GM18873 (cell line): ENCODE results near the gene NOTO.
"Not testable (repeated sequence)": the region's sequence is repeated elsewhere in the genome, so short reads cannot be mapped to it uniquely, and the experiment has no call there.

Source experiments
- ATAC-seq: cut with Tn5 transposase; IDR thresholded peaks from one replicate; pipeline ENCODE4 v1.9.1; 2021; ENCODE audit warnings: mild to moderate bottlenecking, moderate library complexity, moderate number of reproducible peaks; ENCODE audit not compliant: unreplicated experiment, low FRiP score

Gene NOTO

GRCh38 chr2:73197579-73197978 is 4.8 kb upstream of the NOTO start:
- no peak for ATAC-seq

GRCh38 chr2:73200281-73200680 is 2.1 kb upstream of the NOTO start:
- not testable (repeated sequence) for ATAC-seq

DNA sequence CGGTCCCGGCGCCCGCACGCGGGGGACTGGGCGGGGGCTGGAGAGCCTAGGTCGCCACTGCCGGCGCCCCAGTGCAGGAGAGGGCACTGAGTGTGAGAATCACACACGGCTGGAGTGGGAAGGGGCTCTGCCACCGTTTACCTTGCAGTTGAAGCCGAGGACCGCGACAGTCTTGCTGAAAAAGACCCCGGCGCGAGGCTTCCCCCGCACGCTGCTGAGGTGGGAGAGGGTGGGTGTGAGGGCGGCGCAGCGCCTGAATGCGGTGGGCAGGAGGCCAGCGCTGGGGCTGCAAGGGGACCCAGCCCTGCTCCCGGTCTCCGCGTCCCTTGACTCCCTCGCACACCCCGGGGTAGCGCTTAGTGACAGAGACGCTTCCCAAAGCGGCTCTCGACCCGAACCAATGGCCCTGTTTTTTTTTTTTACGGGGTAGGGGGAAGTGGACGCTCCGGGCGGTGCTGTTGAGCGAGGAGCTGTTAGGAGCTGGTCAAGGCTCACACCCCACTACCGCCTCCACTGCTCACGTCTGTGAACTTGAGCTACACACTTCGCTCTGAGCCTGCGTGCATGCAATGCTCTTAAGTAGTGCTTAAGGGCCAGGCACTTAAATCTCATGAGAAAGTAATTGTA is 794 bp downstream of the NOTO start:
- ATAC-seq, result no peak

DNA sequence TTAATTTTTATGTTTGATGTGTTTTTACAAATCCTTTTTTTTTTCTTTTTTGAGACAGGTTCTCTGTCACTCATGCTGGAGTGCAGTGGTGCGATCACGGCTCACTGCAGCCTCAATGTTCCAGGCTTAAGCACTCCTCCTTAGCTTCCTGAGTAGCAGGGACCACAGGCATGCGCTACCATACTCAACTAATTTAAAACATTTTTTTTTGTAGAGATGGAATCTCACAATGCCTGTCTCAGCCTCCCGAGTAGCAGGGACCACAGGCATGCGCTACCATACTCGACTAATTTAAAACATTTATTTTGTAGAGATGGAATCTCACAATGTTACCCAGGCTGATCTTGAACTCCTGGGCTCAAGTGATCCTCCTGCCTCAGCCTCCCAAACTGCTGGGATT is 3.2 kb downstream of the NOTO start:
- no peak for ATAC-seq

- ATAC-seq, result no peak
Observed at GRCh38 chr2:73208258-73208657, 5.9 kb downstream of the NOTO start.

DNA sequence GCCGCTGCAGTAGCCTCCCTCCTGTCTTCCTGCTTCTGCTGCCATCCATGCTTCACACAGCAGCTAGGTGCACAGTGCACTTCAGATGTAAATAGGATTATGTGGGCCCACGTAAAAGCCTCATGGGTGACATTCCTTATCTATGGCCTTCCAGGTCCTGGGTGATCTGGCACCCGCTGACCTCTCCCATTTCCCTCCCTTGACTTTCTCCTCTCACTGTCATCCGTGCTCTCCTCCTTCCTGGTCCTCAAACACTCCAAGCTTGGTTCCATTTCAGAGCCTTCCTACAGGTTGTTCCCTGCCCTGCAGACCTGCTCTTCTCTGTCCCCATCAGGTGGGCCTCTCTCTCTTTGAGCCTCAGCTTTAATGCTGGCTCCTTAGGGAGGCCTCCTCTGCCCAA is 7.6 kb downstream of the NOTO start:
- ATAC-seq, result no peak

DNA sequence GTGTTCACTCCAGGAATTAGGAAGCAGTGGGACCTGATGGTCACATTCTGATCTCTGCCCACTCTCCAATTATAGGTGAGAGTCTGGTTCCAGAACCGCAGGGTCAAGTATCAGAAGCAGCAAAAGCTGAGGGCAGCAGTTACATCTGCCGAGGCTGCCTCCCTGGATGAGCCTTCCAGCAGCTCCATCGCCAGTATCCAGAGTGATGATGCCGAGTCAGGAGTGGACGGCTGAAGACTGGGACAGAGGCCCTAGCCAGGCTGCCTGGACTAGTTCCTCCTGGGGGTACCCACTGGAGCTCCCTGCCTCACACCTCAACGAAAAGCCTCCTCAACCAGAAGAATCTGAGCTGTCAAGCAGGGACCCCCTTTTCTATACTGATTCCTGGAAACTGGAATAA is 8.3 kb downstream of the NOTO start:
- ATAC-seq, result no peak

DNA sequence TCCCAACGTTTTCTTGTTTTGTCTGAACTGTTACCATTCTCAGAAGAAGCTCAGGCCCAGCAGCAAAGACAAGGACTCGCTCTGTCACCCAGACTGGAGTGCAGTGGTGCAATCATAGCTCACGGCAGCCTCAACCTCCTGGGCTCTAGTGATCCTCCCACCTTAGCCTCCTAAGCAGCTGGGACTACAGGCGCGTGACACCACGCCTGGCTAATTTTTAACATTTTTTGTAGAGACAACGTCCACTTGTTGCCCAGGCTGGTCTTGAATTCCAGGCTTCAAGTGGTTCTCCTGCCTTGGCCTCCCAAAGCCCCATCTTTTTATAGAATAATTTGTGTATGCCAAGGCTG is 9.7 kb downstream of the NOTO start:
- ATAC-seq, result no peak

- peak; percentile 59 for ATAC-seq
Observed at GRCh38 chr2:73212448-73213176, 10.2 kb downstream of the NOTO start.

DNA sequence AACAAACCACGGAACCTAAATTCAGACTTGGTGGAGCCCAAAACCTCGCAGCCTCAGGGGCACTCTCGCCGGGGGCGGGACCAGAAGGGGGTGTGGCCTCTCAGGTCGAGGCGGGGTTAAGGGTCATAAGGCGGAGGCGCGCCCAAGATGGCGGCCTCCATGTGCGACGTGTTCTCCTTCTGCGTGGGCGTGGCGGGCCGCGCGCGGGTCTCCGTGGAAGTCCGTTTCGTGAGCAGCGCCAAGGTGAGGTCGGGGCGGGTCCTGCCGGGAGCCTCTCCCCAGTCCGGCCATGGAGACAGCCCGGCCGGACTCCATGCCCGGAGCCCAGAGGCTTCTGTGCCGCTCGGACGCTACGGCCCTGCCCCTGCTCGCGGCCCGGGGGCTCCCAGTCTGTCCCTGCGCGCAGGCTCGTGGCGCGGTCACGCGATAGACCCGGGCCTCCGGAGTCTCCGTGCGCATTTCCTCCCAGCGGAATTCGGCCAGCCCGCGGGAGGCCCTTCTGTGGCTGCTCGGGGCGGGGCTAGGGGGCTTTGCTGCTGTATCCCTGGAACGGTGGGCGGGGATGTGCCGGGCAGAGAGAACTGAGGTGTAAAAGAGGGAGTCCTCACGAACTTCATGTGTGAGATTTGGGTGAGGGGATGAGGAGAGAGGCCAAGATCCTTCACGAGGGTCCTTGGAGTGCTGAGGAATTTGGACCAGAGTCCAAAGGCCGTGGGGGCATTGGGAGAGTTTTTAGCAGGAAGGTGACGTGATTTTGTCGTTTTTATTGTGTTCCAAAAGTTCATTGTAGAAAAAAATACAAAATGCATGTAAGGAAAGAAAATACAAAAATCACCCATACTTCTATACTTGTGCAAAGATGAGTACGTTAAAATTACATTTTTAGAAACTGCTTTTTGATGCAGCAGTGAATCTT is 12.0 kb downstream of the NOTO start, which contains the start of gene SMYD5:
Gene SMYD5 (plus strand): TSS at position 126 of the 916 bp plus-strand sequence. CDS start 22 bp downstream, at position 148.
- ATAC-seq, result peak; percentile 84

DNA sequence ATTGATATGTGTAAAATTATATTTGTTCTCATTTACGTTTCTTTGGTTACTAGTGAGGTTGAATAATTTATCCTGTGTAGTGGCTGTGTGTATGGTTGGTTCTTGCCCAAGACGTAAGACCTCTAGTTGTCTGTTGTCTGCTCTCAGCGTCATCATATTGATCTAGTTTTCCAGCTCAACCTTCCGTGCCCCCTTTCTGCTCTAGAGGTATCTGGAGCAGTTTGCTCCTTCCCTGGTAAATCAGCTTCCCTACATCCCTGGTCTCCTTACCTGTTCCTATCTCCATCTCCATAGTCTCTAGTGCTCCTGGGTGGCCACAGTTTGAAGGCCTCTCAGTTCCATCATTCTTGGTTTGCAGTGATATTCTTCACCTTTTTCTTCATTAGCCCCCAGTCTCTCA is 12.9 kb downstream of the NOTO start:
- no peak for ATAC-seq

DNA sequence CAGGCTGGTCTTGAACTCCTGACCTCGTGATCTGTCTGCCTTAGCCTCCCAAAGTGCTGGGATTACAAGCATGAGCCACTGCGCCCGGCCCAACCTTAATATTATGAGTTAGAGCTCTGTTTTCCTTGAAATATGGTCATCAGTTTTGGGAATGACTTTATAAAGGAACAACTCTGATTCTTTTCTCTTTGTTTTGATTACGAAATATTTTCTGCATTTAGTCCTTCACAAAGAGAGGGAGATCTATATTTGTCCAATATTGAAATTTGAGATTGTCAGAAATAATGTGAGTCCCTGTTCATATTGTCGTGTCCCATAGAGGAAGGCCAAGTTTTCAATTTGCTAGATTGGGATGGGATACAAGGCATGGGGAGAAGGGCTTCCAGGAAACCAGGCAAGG is 14.8 kb downstream of the NOTO start:
- no peak for ATAC-seq

DNA sequence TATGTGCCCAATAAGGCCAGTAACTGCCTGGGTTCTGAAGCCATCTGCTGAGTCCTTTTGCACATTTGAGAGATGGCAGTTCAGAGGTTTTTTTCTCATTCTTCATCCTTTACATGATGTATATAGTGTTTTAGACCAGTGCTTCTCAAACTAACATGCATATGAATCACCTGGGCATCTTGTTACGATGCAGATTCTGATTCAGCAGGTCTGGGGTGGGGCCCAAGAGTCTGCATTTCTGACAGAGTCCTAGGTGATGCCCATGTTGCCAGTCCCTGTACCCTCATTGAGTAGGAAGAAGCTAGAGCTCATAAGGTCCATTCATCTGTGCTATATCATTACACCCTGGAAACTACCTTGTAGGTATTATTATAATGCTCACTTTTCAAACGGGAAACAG is 15.5 kb downstream of the NOTO start:
- ATAC-seq, result no peak

DNA sequence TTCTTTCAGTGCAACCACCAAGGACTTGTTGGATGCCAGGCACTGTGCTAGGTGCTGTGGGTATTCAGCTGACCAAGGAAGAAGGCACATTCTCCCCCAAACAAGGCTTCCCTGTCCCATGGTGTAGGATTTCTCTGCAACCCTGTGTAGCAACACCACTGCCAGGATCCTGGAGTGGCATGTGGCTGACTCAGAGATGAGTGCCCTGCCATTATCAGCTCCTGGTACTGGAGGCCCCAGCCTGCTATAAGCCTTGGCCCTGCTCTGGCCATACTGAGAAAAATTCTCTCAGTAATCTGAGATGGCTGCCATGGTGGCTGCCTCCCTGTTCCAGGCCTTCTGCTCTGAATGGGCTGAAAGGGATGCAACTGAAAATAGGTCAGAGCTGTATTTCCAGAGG is 15.9 kb downstream of the NOTO start:
- no peak for ATAC-seq

DNA sequence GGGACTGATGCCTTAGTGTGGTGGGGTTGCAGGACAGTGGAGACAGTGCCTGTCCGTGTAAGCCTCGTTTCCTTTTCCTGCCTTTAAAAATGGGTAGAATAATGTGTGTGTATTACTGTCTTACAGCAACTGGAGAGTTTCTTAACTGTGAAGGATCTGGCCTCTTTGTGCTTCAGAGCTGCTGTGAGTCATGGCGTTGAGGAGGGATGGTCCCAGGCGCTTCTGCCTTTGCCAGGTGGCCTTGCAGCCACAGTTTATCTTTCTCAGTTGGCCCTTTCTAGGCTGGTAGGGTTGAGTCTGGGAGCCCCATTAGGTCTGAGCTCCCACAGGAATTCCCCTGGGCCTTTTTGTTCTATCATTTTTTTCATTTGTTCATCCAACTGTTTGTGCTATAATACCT is 21.4 kb downstream of the NOTO start:
- ATAC-seq, result no peak

DNA sequence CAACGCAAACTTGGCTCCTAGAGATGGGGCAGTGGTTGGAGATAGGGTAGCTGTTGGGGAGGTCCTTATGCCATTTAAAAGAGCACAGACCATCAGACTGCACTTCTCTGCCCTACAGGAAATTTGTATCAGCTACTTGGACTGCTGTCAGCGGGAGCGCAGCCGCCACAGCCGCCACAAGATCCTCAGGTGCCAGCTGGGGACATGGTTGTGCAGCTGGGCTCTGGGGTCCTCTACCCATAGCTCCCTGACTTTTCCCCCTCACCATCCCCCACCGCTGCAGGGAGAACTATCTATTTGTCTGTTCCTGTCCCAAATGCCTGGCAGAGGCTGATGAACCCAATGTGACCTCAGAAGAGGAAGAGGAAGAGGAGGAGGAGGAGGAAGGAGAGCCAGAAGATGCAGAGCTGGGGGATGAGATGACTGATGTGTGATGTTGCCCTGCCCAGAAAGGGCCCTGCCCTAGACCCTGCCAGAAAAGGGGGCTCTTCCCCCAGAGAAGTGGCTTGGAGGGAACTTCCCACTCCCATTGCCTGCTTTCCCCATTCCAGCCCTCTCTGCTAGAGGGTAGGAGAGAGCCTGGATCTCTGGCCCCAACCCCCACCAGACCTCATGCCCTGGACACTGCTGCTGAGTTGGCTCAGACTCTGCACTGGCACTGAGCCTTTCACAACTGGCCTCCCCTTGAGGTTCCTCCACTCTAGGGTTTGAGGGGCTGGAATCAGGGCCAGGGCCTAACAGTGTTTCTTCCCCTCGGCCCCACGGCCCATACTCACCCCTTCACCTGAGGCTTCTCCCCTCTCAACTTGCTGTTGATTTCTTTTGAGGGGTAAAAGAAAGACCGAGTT is 23.4 kb downstream of the NOTO start:
- no peak for ATAC-seq

GRCh38 chr2:73227086-73227485 is 24.7 kb downstream of the NOTO start:
- ATAC-seq, result no peak

- ATAC-seq, result no peak
Observed at GRCh38 chr2:73228631-73229030, 26.3 kb downstream of the NOTO start.

DNA sequence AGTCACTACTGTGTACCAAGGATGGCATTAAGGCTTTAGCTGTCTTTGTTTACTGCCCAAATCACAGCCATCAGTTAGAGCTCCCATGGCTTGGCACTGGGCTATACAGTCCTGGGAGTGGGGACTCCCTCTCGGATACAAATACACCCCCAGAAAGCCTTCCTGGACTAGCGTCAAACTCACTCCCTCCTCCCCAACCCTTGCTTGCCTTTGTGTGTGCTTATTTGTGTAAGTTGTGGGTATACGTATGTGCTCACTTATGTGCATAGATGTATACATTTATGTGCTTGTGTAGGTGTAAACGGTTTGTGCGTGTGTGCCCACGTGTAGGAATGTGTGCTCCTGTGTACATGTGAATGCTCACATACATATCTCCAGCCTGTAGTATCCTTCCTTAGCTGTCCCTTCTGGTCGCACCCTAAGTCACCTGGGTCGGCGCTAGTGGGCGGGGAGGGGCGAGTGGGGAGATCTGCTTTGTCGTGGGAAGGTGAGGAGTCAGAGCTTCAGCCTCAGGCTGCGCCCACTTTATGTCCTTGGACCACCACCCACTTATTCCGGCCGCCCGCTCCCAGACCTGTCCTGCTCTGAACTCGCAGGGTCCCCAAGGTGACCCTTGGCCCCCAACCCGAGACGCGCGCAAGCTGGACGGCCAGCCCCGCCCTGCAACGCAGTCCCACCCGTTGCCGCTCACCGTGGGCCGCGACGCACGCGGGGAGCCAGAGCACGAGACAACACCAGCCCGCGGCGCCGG is 30.2 kb downstream of the NOTO start:
- ATAC-seq, result peak; percentile 2
